ENCODE measurements around the gene CARMIL3.
"Not testable (repeated sequence)": the region's sequence is repeated elsewhere in the genome, so short reads cannot be mapped to it uniquely, and the experiment has no call there.

GRCh38 chr14:24012726-24013273, 39.0 kb upstream of the CARMIL3 start:
- TF ChIP-seq EZH2 (IDR thresholded peaks at IDR 0.05; ENCODE audit: borderline replicate concordance, low read length); CTCF (IDR thresholded peaks at IDR 0.05; ENCODE audit: low read length): not testable (repeated sequence)
